HG03342 (cell line): ENCODE measurements around the gene NIPSNAP3A.

Source experiments
- ATAC-seq: cut with Tn5 transposase; IDR thresholded peaks from one replicate; pipeline ENCODE4 v1.9.1; 2021; ENCODE audit warnings: mild to moderate bottlenecking, moderate library complexity; ENCODE audit not compliant: unreplicated experiment

Gene NIPSNAP3A

DNA sequence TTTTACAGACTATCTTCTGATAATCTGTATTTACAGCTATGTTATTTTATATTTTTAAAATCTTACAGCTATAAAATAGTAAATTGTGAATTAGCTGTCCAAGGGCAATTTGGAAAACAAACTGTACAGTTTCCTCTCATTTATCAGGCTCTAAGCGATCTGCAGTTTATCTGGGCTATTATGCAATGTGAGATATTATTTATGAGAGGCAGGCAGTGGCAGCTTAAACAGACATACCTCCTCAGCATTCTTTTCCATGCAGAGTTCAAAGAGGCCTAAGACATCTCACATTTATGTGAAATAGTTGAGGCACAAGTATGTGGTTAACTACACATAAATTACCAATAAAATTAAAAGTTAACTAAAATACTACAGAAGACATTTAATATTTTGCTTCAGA lies 26.6 kb downstream of the NIPSNAP3A start:
- no peak for ATAC-seq

DNA sequence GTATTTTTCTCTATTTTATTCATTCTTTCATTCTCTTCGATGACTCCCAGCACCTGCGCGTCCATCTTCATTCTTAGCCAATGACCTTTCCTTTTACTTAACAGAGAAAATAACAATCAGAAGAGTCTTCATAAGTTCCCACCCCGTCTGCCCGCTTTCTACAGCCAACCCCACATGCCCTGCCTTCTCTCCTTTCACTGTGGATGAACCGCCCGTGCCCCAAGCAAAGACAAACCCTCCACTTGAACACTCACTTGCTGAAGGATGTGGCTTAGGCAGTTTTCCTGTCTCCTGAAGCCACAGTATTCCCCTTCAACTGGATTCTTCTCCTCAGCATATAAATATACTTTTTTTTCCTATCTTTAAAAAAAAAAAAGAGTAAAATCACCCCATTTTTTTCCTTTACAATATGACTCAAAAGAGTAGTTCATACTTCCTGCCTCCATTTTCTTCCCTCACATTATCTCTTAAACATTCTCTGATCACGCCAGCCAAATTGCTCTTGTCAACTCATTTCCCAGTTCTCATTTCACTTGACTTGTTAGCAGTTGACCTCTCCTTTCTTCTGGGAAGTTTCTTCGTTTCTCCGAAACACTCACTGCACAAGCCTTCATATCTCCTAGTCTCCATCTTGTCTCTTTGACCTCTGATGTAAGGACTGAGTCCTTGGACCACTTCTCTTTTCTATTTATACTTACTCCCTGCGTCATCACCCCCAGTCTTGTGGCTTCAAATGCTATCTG lies 27.5 kb downstream of the NIPSNAP3A start:
- peak; percentile 96 for ATAC-seq

DNA sequence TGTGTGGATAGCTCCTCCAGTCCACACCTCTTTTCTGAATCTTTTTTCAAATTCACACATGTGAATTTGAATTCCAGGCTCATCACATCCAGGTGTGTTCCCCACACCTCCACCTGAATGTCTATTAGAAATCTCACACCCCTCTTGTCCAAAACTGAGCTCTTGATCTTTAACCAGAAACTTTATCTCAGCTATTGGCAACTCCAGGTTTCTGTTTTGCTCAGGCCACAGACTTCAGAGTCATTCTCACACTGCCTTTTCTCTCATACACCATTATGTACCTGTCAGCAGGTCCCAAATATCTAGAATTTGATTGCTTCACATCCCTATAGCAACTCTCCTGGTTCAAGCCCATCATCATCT lies 28.1 kb downstream of the NIPSNAP3A start:
- peak; percentile 70 for ATAC-seq

DNA sequence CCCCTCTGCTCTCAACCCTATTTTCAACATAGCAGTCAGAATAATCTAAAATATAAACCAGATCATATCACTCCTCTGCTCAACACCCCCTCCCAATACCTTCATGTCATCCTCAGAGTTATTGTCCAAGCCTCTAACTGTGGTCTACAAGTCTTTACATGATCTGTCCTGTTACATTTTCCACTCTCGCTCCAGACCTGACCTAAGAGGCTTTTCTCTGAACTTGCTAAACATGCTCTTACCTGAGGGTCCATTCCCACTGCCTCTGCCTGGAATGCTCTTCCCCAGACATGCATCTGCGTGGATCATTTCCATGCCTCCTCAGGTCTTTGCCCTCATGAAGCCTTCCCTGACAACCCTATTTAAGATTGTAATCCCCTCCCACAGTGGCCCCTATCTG lies 28.5 kb downstream of the NIPSNAP3A start:
- ATAC-seq = peak; percentile 1

DNA sequence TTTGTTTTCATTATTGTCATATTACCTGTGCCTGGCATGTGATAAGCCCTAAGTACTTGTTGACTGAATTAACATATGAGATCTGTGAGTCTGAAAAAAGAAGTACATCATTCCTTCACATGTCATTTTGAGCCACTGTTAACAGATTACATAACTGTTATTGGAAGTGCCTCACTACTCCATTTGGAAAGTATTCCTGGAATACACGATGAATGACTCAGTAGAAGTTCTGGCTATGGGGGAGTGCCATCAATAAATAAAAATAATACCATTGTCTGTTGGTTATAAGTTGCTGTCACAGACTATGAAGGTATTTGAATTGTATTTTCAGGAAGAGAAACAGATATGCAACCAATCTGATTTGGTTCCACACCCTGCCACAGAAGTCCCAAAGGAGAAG lies 29.3 kb downstream of the NIPSNAP3A start:
- ATAC-seq = no peak

DNA sequence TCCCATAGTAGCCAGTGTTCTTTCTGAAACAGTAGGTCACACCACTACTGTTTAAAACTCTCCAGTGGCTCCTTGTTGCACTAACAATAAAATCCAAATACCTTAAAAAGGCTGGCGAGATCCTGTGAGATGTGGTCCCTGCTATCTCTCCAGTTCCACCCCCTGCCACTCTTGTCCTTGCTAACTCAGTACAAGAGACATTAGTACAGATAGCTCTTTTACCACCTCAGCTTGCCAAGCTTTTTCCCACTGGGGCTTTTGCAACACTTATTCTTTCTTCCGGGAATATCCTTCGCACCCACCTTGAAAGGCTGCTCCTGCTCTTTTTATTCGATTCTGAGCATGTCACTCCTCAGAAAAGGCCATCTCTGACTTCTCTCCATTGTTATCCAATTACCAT lies 31.3 kb downstream of the NIPSNAP3A start:
- ATAC-seq = no peak

DNA sequence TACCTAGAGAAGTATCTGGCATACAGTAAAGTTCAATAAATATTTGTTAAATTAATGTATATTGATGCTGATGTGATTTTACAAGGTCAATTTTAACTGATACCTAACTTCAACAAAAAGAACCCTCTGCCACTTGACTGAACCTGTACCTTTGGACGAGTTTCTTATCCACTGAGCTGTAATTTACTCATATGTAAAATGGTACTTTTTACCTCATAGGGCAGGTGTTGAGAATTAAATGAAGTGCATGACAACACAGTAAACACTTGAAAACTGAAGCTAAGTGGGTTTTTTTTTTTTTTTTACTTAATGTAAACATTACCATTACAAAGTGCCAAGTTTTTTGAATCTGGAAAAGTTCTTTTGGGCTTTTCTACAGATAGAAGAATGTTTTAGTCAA lies 31.9 kb downstream of the NIPSNAP3A start:
- no peak for ATAC-seq

DNA sequence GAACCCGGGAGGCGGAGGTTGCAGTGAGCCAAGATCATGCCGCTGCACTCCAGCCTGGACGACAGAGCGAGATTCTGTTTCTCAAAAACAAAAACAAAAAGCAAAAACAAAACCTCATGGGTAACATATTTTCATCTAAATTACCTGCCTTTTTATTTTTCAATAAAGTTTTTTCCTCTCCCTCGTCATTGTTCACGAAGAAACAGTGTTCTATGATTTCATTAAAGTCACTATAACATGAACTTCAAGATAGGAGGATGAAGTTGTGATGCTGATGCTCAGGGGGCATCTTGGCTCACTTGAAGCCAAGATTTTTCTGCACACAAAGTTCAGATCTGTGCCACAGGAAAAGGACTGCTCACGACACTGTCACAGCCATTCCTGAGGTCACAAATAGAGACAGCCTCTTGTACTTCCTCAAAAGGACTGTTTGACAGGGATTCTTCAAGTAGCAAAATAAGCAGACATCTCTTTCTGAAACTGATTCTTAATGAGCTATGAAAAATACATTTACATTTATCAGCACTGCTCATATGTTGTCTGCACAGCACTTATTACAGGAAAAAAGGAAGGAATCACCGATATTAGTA lies 32.6 kb downstream of the NIPSNAP3A start:
- ATAC-seq = no peak

DNA sequence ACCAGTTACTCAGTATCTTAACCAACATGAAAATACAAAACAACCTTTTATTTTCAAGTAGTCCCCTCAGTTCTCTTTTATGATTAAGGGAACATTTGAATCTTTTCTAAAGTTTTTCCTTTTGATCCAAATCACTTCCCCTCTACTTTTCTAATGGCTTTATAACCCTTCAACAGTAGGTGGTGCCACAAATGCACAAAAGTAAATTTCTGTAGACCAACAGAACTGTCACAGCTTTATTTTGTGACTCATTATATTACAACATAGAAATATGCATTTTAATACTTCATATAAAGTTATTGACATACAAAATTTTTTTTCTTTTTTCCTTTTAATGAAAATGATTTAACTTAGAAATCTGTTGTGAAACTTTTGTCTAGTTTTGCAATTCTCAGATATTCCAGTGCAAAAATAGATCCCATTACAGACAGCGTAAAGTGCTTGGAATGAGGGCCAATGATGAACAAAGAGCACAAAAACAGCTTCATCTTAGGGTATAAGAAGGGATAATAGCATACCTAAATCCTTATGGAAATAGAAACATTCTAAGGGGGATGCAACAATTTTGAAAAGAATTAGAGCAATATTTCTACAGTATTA lies 33.4 kb downstream of the NIPSNAP3A start:
- ATAC-seq = no peak

DNA sequence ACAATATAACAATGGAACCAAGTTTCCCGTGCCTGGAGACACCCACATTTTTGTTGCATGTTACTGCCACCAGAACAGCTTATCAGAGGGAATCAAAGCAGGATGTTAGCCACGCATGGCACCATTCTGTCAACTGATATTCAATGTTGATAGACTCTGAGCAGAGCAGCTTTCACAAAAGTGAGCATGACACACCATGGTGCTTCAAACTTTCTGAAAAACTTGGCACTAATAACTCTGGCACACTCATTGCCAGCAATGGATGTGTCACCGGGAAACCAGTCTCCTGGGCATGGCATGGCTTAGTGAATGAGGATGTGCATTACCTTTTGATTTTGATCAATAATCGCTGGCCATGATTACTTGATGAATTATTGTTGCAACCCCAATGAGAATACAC lies 36.1 kb downstream of the NIPSNAP3A start:
- no peak for ATAC-seq

DNA sequence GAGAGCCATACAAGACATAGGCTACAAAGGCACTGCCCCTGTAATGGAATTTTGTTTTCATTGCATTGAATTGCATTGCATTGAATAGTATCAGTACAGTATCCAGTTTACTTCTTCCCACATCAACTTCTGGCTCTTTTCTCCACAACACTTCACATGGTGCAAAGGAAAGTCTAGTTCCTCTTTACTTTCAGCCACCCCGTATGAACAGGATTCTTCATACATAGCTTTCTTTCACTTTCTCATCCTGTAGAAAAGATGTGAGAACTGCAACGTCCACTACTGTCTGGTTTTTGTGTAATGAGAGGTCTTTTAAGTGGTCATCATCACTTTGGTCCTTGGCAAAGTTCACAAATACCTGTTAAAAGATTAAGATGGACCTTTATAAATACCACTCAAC lies 36.6 kb downstream of the NIPSNAP3A start:
- ATAC-seq = peak; percentile 81

DNA sequence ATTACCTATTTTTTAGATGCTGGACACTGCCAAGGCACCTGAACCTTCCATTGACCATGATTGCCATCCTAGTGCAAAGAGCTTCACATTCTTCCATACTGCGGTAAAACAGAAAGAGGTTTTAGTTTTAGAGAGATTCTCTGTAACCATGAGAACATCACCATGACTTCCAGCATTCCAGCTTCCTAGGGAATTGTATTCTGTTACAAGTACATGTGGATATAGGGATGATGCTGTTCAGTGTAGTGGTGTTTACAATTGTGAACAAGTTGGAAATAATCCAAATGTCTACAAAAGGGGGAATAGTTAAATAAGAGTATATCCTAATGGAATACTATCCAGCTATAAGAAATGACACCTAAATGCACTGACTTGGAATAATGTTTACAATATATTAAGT lies 38.8 kb downstream of the NIPSNAP3A start:
- ATAC-seq = no peak

DNA sequence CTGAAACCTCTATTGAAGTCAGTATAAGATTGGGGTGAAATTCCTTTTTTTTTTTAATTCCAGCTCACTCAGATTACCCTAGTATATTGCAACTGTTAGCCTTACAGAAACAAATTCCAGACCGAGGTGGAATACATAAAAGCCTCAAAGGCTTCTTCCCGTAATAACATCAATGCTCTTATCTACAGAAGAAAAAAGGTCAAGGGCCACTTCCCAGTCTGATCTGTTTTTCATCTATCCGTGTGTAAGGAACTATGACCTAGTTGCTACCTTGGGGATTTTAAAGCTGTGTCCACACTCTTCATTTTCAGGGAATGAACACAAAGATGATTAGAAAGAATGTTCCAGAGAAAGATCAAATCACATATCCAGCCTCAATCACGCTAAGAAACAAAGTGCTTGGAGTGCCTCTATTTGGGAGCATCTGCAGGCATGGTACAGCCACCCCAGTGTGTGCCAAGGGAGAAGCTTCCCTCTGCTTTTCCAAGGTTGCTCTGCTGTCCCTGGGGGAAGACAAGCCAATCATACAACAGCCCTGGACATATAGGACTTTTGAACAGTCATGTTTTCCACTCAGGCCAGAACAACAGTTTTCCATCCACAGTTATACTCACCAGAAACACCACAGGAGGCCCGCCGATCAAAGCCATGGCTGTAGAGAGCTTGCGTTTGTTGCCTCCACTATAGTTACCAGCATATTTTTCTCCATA lies 40.0 kb downstream of the NIPSNAP3A start:
- ATAC-seq = no peak

DNA sequence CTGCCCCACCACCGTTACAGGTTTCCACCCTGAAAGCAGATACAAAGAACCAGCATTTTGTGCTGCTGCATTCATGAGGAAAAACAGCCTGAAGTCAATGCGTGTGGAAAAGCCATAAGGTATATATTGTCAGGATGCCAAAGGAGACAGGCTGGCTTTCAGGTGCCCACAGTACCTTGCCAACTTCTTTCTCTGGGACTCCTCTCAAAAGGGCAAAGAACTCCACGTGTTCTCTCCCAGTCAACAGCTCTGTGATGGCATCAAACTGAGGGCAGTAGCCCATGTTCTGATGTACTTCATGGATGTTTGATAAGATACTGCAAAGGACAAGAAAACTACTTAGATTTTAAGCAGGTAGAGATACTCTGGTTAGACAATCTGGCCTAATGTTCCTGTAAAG lies 40.8 kb downstream of the NIPSNAP3A start:
- ATAC-seq = no peak

DNA sequence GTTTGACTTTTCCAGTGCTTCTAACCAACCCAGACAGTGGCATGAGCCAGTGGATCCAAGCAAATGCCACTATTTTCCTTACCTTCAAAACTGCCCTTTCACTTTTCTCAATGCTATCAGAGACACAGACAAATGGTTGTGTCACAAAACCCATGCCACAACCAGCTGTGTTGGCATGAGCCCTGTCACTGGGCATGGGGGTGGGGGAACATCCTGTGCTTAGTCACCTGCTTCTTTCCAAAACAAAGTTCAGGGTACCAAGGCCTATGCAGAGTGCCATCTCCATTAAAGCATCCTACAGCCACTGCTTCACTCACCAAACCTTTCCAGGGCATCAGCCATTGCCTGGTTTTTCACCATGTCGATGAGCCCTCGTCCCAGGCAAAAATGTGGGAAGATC lies 46.6 kb downstream of the NIPSNAP3A start:
- ATAC-seq = no peak

DNA sequence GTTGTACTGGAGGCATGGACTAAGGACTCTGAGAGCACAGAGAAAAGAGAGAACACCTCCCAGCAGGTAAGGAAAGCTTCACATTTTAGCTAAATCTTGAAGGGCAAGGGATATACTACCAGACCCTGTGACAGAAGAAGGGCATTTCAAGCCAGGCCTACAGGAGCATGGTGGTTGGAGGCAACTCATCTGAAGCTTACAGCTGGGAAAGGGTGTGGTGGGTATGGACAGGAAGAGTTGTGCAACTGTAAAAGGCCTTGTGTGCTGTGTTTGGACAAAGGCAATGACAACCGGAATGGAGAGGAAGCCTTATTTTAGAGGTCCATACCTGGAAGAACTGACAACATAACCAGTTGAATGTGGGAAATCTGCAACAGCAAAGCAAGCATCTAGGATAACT lies 47.6 kb downstream of the NIPSNAP3A start:
- no peak for ATAC-seq

DNA sequence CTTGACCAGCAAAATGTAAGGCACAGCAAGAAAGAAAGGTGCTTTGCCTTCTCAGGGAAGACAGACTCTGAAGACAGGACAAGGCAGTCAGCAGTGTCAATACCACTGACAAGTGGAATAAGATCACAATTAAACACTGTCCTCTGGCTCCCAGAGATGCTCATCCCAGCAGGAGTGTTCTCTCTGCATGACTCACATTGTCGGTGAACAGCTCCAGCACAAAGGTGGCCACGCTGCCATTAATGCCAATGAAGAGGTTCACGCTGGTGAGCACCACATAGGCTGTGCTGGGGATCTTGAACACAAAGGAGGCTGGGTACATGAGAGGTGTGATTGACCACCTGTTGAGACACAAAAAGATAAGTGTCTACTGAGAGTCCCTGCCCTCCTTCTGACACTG lies 48.4 kb downstream of the NIPSNAP3A start:
- no peak for ATAC-seq

DNA sequence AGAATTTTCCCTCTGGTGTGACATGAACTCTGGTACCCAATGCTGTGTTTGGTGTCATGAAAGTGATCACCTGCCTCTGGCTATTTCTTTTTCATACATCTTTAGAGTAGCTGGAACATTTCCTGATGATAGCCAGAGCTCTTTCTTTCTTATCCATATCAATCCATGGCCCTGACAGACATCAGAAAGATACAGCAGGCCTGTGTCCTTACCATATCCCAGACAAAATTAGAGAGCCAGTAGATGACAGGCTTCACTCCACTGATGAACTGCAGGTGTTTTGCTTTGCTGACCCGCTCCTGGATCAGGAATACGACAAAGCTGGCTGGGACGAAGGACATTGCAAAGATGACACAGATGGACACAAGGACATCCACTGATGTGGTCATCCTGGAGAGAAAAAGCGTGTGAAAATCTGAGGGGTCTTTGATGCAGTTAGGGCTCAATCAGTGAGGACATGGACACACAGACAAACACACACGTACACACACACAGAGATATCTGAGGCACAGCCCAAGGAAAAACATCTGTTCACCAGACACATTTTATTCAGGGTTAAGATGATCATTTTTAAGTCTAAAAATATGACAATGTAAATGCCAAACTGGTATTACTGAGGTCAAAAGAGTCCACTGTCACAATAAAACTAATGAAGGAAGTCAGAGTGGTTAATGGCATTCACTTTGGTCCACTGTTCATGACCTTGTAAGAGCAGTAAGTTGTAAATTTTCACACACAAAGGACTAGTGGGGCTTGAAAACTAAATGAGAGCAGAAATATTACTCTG lies 50.9 kb downstream of the NIPSNAP3A start:
- no peak for ATAC-seq

DNA sequence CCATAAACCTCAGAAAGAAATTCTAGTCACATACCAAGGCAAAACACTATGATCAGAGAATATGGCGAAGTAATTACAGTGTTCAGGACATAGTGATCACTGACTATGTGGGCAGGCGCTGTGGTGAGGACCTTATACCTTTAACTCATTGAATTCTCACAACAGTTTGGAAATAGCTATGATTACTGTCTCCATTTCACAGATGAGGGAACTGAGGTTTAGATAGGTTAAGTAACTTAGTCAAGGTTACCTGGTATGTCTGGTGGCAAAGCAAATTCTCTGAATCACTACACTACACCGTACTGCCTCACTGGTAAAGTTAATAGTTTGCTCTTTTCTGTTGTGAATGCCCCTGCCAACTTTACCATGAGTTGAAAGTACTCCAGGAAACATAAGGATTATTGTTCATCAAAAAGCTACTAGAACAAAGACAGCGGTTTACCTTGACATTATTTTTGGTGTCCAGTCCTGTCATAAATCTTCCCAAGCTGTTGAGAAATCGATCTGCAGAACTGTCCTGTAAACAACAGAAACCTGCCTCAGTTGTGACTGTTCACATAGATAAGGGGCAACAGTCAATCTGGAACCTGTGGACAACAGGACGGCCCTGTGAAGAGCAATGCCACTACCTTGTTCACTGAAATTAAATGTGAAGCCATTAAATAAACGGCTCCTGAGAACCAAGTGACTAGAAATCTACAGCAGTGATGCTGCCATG lies 52.7 kb downstream of the NIPSNAP3A start:
- no peak for ATAC-seq

DNA sequence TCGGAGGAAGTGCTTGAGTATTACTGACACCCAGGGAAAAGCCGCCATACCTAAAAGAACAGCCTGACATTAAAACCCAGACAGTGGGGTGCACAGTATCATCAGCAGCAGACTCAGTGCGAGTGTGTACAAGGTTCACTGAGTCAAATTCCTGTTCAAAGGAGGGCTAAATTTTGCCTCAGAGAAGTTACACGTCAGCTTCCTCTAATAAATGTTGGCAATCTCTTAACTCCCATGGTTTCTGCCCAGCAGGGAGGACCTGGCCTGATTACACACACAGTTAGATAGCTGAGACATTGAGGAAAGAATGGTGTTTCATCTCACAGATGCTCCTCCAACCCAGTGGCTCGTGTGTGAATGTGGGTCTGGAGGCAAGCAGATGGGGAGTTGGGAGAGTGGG lies 54.6 kb downstream of the NIPSNAP3A start:
- no peak for ATAC-seq

DNA sequence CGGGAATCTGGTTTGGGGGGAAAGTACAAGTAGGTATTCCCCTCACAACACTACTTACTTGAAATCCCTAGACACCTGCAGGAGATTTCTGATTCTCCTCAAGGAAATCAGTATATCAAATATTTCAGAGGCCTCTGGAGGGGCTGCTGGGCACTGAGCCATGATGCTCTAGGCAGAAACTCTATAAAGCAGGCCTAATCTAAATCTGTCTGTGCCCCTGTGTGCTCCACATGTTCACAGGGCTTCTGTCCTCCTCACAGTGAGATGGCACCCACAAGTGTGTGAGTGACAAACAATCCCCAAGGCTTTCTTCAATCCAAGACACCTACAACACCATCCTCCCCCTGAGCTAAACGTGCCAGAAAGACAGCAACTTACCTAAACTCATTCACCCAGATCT lies 55.4 kb downstream of the NIPSNAP3A start:
- no peak for ATAC-seq
